Heart right ventricle (tissue), 16 donors: Measurements from ENCODE around the gene OTOG. TPM values are rescaled to one million over a fixed set of nuclear protein-coding genes. Genes with fewer than 3 reads are reported as not detected.

Experiments used
- ATAC-seq, 8 donors: fragments of 200-7000 bp; cut with Tn5 transposase; one replicate each; pipeline ENCODE4 v1.9.1; 2020; ENCODE audit warnings: mild to moderate bottlenecking in 8 of 8, moderate library complexity in 8 of 8, moderate number of reproducible peaks in 1 of 8
- DNase-seq, 2 donors: peaks; one replicate each; pipeline ENCODE4 v3.0.0-alpha.2; 2020
- H3K27ac ChIP-seq, 10 donors: fragments of 200-600 bp; sonication (generic) in 2 of 10; one replicate each; pipeline versions ENCODE4 v1.5.0 to v1.8.0; 2020 to 2022; ENCODE audit warnings: mild to moderate bottlenecking in 3 of 10
- H3K27me3 ChIP-seq, 7 donors: fragments of 200-600 bp; one replicate each; pipeline ENCODE4 v1.8.0; 2021 to 2022; ENCODE audit warnings: mild to moderate bottlenecking in 2 of 7
- H3K36me3 ChIP-seq, 9 donors: fragments of 200-600 bp; sonication (generic) in 1 of 9; one replicate each; pipeline versions ENCODE4 v1.5.0 to v1.8.0; 2020 to 2022; ENCODE audit warnings: mild to moderate bottlenecking in 2 of 9
- H3K4me1 ChIP-seq, 9 donors: fragments of 200-600 bp; sonication (generic) in 1 of 9; one replicate each; pipeline versions ENCODE4 v1.5.0 to v1.8.0; 2020 to 2022; ENCODE audit warnings: mild to moderate bottlenecking in 4 of 9
- H3K4me3 ChIP-seq, 10 donors: fragments of 200-600 bp; sonication (generic) in 2 of 10; one replicate each; pipeline versions ENCODE4 v1.5.0 to v1.8.0; 2020 to 2022; ENCODE audit warnings: mild to moderate bottlenecking in 7 of 10, moderate library complexity in 2 of 10
- H3K9me3 ChIP-seq, 11 donors: fragments of 200-600 bp in 10 of 11; sonication (generic) in 2 of 11; one replicate each; pipeline versions ENCODE4 v1.5.0 to v1.8.0; 2013 to 2022; ENCODE audit warnings: mild to moderate bottlenecking in 2 of 11, control low read depth in 1 of 11, moderate library complexity in 1 of 11
- CTCF ChIP-seq, 9 donors: fragments of 200-600 bp; sonication (generic) in 2 of 9; IDR thresholded peaks; one replicate each; pipeline versions ENCODE4 v1.5.0 to v1.8.0; 2021 to 2022; ENCODE audit warnings: antibody characterized with exemption in 9 of 9, mild to moderate bottlenecking in 5 of 9, moderate library complexity in 1 of 9
- WGBS, 2 donors: extraction: QIAGEN DNeasy Blood & Tissue Kit; methylation state at CpG; one replicate each; pipeline ENCODE4 v1.1.7; 2013; ENCODE audit warnings: inconsistent platforms in 1 of 2; 5-methylcytosine and 5-hydroxymethylcytosine counted together
- intact Hi-C, 10 donors: fragments of 100-400 bp; cut with DNase I; formaldehyde crosslinking; loops; one replicate each; pipeline versions ENCODE4 v1.11.1 to v1.14.2; 2022
- polyA plus RNA-seq, 2 donors: library from polyadenylated mRNA; stranded (reverse); fragments of 200-250 nt; gene quantifications; one replicate each; pipeline ENCODE4 v1.2.3, GENCODE V29; 2013
- total RNA-seq, 10 donors: library from RNA; stranded (reverse); fragmentation: NEBNext Ultra II Directional in 3 of 10; extraction: Animal tissue kit (Norgen Biotek cat#: 25700) in 3 of 10; gene quantifications; one replicate each; pipeline versions ENCODE4 v1.2.1 to v1.2.4, GENCODE V29; 2021 to 2023
- donor health status: Arrhythmogenic right ventricular cardiomyopathy.
- donor health status: ischemic (EF 13 %, LVEDD 7.1; RV severe dilation, severe dysfunction).
- donor health status: healthy with polysubstance abuse.
- donor health status: DM: no; HTN: yes; CAD: no.
- donor health status: DM: no; HTN: no; CAD: no.
- donor health status: ischemic (EF 25% LVEDD 6.9; RV normal size, moderate dysfunction).
- donor health status: ischemic (EF 25% LVEDD 5.7; RV mildly dilated, moderate dysfunction).
- donor health status: healthy.
- donor health status: DM: yes; HTN: yes; CAD: no.
- donor health status: Ischemic cardiomyopathy.
- donor health status: ischemic (EF 35%, LVEDD 5.7; RV mildly dilated, moderate dysfunction).
- donor health status: nonischemic (EF 11% LVEDD 7.7; RV severe dilation, severe dysfunction).
- donor health status: DM: yes; HTN: yes; CAD: no.
- donor health status: PGD.
- donor health status: ischemic (EF 29% LVEDD 5.4; RV normal size, mild dysfunction).
- donor health status: nonischemic (EF 23%, LVEDD 6.1; RV moderate dilation, normal function).

The OTOG gene
- total and polyA plus RNA-seq, 12 donors: not detected

GRCh38 chr11:17639091-17639490 is 92.0 kb downstream of the OTOG start:
- no peak overlapping the region for H3K27ac ChIP-seq
- no peak overlapping the region for H3K4me3 ChIP-seq
- TF ChIP-seq CTCF (IDR thresholded peaks at IDR 0.05): no peak
- DNase-seq (no peak), ATAC-seq (no peak)
- H3K9me3 ChIP-seq: no peaks in the 10 kb centered on the region
- H3K4me1 ChIP-seq: no peaks in the 10 kb centered on the region
- no peaks in the 10 kb centered on the region for H3K36me3 ChIP-seq
- 77 to 83% methylated on average over 4 of the region's 4 CpGs for WGBS, 2 donors
- intact Hi-C loops: no loop called here
- H3K27me3 ChIP-seq: peaks cover 0 to 3% (median 0%) of the 10 kb centered on the region in 7 donors

GRCh38 chr11:17639781-17640180 is 92.7 kb downstream of the OTOG start:
- H3K27ac ChIP-seq: no peak overlapping the region
- ATAC-seq (no peak), DNase-seq (no peak)
- intact Hi-C loops: no loop called here
- H3K36me3 ChIP-seq: no peaks in the 10 kb centered on the region
- no peak overlapping the region for H3K4me3 ChIP-seq
- TF ChIP-seq CTCF (IDR thresholded peaks at IDR 0.05): no peak
- H3K4me1 ChIP-seq: no peaks in the 10 kb centered on the region
- WGBS, 2 donors: 76 to 77% methylated on average over 2 of the region's 2 CpGs
- no peaks in the 10 kb centered on the region for H3K9me3 ChIP-seq
- peaks cover 0 to 3% (median 0%) of the 10 kb centered on the region in 7 donors for H3K27me3 ChIP-seq

GRCh38 chr11:17640493-17641164 is 93.6 kb downstream of the OTOG start:
- TF ChIP-seq CTCF (IDR thresholded peaks at IDR 0.05): no peak
- 68 to 71% methylated on average over 19 of the region's 19 CpGs for WGBS, 2 donors
- peaks cover 0 to 3% (median 0%) of the 10 kb centered on the region in 7 donors for H3K27me3 ChIP-seq
- no peak overlapping the region for H3K27ac ChIP-seq
- no peaks in the 10 kb centered on the region for H3K9me3 ChIP-seq
- H3K4me3 ChIP-seq: no peak overlapping the region
- DNase-seq (no peak), ATAC-seq (no peak)
- H3K36me3 ChIP-seq: no peaks in the 10 kb centered on the region
- H3K4me1 ChIP-seq: no peaks in the 10 kb centered on the region
- intact Hi-C loops: no loop called here

- Histone ChIP-seq H3K4me3 (no peak overlapping the region), H3K36me3 (no peaks in the 10 kb centered on the region), H3K9me3 (no peaks in the 10 kb centered on the region), H3K27ac (no peak overlapping the region), H3K4me1 (no peaks in the 10 kb centered on the region), H3K27me3 (peaks cover 0 to 3% (median 0%) of the 10 kb centered on the region in 7 donors)
- intact Hi-C loops: no loop called here
- DNase-seq (no peak), ATAC-seq (no peak)
- no peak for TF ChIP-seq CTCF (IDR thresholded peaks at IDR 0.05)
- WGBS, 2 donors: 91 to 95% methylated on average over 17 of the region's 17 CpGs
These were observed 94.8 kb downstream of the OTOG start for GRCh38 chr11:17641792-17642350.
